ENCODE results near the gene SLC37A3.

The SLC37A3 gene

DNA sequence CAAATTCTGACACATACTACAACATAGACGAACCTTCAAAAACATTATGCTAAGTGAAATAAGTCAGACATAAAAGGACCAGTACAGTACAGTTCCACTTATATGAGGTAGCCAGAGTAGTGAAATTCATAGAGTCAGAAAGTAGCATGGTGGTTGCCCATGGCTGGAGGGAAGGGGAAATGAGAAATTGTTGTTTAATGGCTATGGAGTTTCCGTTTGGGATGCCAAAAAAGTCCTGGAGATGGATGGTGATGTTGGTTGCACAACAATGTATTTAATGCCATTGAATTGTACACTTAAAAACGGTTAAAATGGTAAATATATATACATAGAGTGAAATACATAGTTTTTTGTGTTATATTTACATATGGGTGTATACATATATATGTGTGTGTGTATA lies 2.1 kb upstream of the SLC37A3 start:
- no peaks in the 10 kb centered on the region for H3K36me3 ChIP-seq (ENCODE audit: insufficient read depth, insufficient read length, low read length)
- H3K9me3 ChIP-seq (ENCODE audit: insufficient read depth, low read length) = no peaks in the 10 kb centered on the region
- no peak for DNase-seq (ENCODE audit: low read depth, low spot score)
- no peak overlapping the region for H3K9ac ChIP-seq (ENCODE audit: insufficient read length, low read depth)
- TF ChIP-seq YY1 (IDR thresholded peaks at IDR 0.05; ENCODE audit: insufficient read depth, insufficient read length) (no peak), ZNF274 (IDR thresholded peaks at IDR 0.05; ENCODE audit: low read depth, low read length) (no peak), SUZ12 (IDR thresholded peaks at IDR 0.05; ENCODE audit: extremely low read depth, insufficient read depth, insufficient read length) (no peak)
- H3K27me3 ChIP-seq (ENCODE audit: insufficient read depth, insufficient read length) = no peaks in the 10 kb centered on the region
- peaks cover 2% of the 10 kb centered on the region for H3K4me1 ChIP-seq (ENCODE audit: insufficient read depth, insufficient read length)
- H3K4me3 ChIP-seq (ENCODE audit: insufficient read length, low read depth) = no peak overlapping the region

DNA sequence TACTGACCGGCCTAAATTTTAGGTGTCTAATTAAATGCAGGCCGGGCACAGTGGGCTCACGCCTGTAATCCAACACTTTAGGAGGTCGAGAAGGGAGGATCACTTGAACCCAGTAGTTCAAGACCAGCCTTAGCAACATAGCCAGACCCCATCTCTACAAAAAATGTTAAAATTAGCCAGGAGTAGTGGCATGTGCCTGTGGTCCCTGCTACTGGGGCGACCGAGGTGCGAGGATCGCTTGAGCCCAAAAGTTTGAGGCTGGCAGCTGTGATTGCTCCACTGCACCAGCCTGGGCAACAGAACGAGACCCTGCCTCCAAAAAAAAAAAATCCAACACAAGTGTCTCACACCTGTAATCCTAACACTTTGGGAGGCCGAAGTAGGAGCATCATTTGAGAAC lies 491 bp upstream of the SLC37A3 start:
- no peaks in the 10 kb centered on the region for H3K36me3 ChIP-seq (ENCODE audit: insufficient read depth, insufficient read length, low read length)
- H3K9ac ChIP-seq (ENCODE audit: insufficient read length, low read depth) = no peak overlapping the region
- H3K4me3 ChIP-seq (ENCODE audit: insufficient read length, low read depth) = no peak overlapping the region
- no peak for DNase-seq (ENCODE audit: low read depth, low spot score)
- no peaks in the 10 kb centered on the region for H3K27me3 ChIP-seq (ENCODE audit: insufficient read depth, insufficient read length)
- TF ChIP-seq ZNF274 (IDR thresholded peaks at IDR 0.05; ENCODE audit: low read depth, low read length) (no peak), YY1 (IDR thresholded peaks at IDR 0.05; ENCODE audit: insufficient read depth, insufficient read length) (no peak), SUZ12 (IDR thresholded peaks at IDR 0.05; ENCODE audit: extremely low read depth, insufficient read depth, insufficient read length) (no peak)
- H3K9me3 ChIP-seq (ENCODE audit: insufficient read depth, low read length) = no peaks in the 10 kb centered on the region
- no peaks in the 10 kb centered on the region for H3K4me1 ChIP-seq (ENCODE audit: insufficient read depth, insufficient read length)

DNA sequence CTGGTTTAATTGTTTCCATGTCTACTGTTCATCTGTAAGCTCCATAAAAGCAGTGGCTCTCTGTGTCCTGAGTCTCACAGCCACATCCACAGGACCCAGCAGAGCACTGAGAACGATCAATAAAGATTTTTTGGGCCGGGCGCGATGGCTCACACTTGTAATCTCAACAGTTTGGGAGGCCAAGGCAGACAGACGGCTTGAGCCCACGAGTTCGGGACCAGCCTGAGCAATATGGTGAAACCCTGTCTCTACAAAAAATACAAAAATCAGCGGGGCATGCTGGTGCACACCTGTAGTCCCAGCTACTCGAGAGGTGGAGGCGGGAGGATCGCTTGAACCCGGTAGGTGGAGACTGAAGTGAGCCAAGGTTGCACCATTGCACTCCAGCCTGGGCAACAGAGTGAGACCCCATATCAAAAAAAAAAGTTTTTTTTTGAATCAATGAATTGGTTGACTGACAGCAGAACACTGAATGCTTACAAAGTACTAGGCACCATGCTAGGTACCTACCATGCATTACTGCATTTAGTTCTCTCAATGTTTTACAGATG lies 4.5 kb downstream of the SLC37A3 start:
- Histone ChIP-seq H3K9me3 (ENCODE audit: insufficient read depth, low read length) (no peaks in the 10 kb centered on the region), H3K36me3 (ENCODE audit: insufficient read depth, insufficient read length, low read length) (peaks cover 6% of the 10 kb centered on the region), H3K27me3 (ENCODE audit: insufficient read depth, insufficient read length) (no peaks in the 10 kb centered on the region), H3K9ac (ENCODE audit: insufficient read length, low read depth) (no peak overlapping the region), H3K4me1 (ENCODE audit: insufficient read depth, insufficient read length) (peaks cover 3% of the 10 kb centered on the region), H3K4me3 (ENCODE audit: insufficient read length, low read depth) (no peak overlapping the region)
- TF ChIP-seq ZNF274 (IDR thresholded peaks at IDR 0.05; ENCODE audit: low read depth, low read length) = no peak
- no peak for DNase-seq (ENCODE audit: low read depth, low spot score)

DNA sequence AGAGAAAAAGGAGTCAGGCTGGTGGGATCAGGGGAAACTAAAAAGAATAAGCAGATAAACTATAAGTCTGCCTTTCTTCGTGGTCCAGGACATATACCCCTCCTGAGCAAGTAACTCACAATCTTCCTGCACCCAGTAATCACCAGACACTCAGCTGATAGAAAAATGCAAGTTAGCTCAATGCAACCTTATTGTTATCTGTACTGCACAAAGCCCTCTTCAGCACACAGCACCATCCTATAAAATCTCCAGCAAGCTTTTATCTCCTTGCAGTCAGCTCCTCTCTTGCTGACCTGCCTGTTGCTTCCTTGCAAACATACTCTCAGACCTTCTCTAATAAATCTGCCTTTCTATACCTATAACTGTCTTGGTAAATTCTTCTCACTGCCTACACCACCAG lies 6.7 kb downstream of the SLC37A3 start:
- Histone ChIP-seq H3K36me3 (ENCODE audit: insufficient read depth, insufficient read length, low read length) (peaks cover 6% of the 10 kb centered on the region), H3K27me3 (ENCODE audit: insufficient read depth, insufficient read length) (no peaks in the 10 kb centered on the region), H3K9ac (ENCODE audit: insufficient read length, low read depth) (no peak overlapping the region), H3K4me1 (ENCODE audit: insufficient read depth, insufficient read length) (peaks cover 3% of the 10 kb centered on the region), H3K4me3 (ENCODE audit: insufficient read length, low read depth) (no peak overlapping the region), H3K9me3 (ENCODE audit: insufficient read depth, low read length) (no peaks in the 10 kb centered on the region)
- no peak for DNase-seq (ENCODE audit: low read depth, low spot score)
- TF ChIP-seq SUZ12 (IDR thresholded peaks at IDR 0.05; ENCODE audit: extremely low read depth, insufficient read depth, insufficient read length) = no peak
- no peak for TF ChIP-seq YY1 (IDR thresholded peaks at IDR 0.05; ENCODE audit: insufficient read depth, insufficient read length)
- no peak for TF ChIP-seq ZNF274 (IDR thresholded peaks at IDR 0.05; ENCODE audit: low read depth, low read length)

DNA sequence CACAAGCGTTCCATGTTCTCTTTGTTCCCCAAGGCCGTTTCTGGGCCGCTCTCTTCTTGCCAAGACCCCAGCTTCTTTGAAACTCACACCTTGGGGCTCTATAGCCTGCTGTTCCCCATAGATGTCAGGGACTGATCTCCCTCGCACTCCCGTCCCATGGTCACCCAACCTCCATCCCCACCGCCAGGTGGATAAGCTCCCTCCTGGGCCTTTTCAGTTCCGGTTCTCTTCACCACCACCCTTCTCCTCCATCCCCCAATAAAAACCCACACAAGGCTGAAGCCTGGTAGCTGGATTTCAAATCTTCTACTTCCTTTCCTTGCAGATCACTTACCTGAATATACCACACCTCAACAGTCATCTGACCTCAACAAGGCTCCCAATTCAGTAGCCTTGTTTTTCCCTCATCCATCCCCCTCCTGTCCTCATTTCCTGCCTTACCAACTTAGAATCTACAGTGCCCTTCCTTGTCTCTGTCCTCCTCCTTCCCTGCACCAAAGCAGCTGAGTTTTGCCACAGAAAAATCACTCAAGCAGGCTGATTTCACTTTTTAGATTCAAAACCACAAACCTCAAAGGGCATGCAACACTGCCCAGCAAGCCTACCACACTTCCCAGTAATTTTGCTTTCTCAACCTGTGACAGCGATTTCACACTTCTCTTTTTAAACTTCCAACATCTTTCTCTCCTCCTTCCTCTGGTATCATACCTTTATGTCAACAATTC lies 7.7 kb downstream of the SLC37A3 start:
- H3K36me3 ChIP-seq (ENCODE audit: insufficient read depth, insufficient read length, low read length) = peaks cover 6% of the 10 kb centered on the region
- H3K4me1 ChIP-seq (ENCODE audit: insufficient read depth, insufficient read length) = peaks cover 3% of the 10 kb centered on the region
- TF ChIP-seq ZNF274 (IDR thresholded peaks at IDR 0.05; ENCODE audit: low read depth, low read length) = no peak
- TF ChIP-seq SUZ12 (IDR thresholded peaks at IDR 0.05; ENCODE audit: extremely low read depth, insufficient read depth, insufficient read length) = no peak
- TF ChIP-seq YY1 (IDR thresholded peaks at IDR 0.05; ENCODE audit: insufficient read depth, insufficient read length) = no peak
- no peaks in the 10 kb centered on the region for H3K27me3 ChIP-seq (ENCODE audit: insufficient read depth, insufficient read length)
- no peak for DNase-seq (ENCODE audit: low read depth, low spot score)
- no peak overlapping the region for H3K4me3 ChIP-seq (ENCODE audit: insufficient read length, low read depth)
- no peaks in the 10 kb centered on the region for H3K9me3 ChIP-seq (ENCODE audit: insufficient read depth, low read length)
- no peak overlapping the region for H3K9ac ChIP-seq (ENCODE audit: insufficient read length, low read depth)

DNA sequence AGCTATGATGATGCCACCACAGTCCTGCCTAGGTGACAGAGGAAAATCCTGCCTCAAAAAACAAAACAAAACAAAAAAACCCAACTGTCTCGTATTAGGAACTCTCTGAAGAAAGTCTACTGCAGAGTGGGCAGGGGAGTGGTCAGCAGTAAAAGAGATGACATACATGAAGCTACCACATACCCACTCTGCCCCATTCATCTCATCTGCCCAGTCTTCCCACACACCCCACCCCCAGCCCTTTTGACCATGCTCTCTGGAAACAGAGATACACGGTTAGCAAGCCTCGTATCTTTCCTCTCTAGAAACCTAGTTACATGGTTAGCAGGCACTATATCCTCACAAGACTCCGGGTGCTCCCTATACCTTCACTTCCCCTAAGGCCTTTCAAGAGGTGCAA lies 8.3 kb downstream of the SLC37A3 start:
- DNase-seq (ENCODE audit: low read depth, low spot score) = no peak
- Histone ChIP-seq H3K36me3 (ENCODE audit: insufficient read depth, insufficient read length, low read length) (peaks cover 6% of the 10 kb centered on the region), H3K27me3 (ENCODE audit: insufficient read depth, insufficient read length) (no peaks in the 10 kb centered on the region), H3K9me3 (ENCODE audit: insufficient read depth, low read length) (no peaks in the 10 kb centered on the region), H3K4me3 (ENCODE audit: insufficient read length, low read depth) (no peak overlapping the region), H3K4me1 (ENCODE audit: insufficient read depth, insufficient read length) (peaks cover 3% of the 10 kb centered on the region), H3K9ac (ENCODE audit: insufficient read length, low read depth) (no peak overlapping the region)
- TF ChIP-seq ZNF274 (IDR thresholded peaks at IDR 0.05; ENCODE audit: low read depth, low read length) (no peak), SUZ12 (IDR thresholded peaks at IDR 0.05; ENCODE audit: extremely low read depth, insufficient read depth, insufficient read length) (no peak), YY1 (IDR thresholded peaks at IDR 0.05; ENCODE audit: insufficient read depth, insufficient read length) (no peak)

DNA sequence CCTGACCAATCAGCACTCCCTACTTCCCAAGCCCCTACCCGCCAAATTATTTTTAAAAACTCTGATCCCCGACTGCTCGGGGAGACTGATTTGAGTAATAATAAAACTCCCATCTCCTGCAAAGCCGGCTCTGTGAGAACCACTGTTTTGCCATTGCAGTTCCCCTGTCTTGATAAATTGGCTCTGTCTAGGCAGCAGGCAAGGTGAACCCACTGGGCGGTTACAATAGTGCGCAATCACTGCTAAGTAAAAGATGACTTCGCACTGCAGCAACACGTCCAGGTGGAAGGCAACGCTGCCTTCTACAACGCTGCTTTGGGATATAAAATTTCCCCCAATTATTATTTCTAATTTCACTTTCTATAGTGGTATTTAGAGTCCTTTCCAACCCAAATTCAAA lies 8.9 kb downstream of the SLC37A3 start:
- H3K4me1 ChIP-seq (ENCODE audit: insufficient read depth, insufficient read length) = peaks cover 3% of the 10 kb centered on the region
- H3K36me3 ChIP-seq (ENCODE audit: insufficient read depth, insufficient read length, low read length) = peaks cover 6% of the 10 kb centered on the region
- DNase-seq (ENCODE audit: low read depth, low spot score) = no peak
- H3K4me3 ChIP-seq (ENCODE audit: insufficient read length, low read depth) = no peak overlapping the region
- no peaks in the 10 kb centered on the region for H3K27me3 ChIP-seq (ENCODE audit: insufficient read depth, insufficient read length)
- H3K9ac ChIP-seq (ENCODE audit: insufficient read length, low read depth) = no peak overlapping the region
- H3K9me3 ChIP-seq (ENCODE audit: insufficient read depth, low read length) = no peaks in the 10 kb centered on the region
- no peak for TF ChIP-seq ZNF274 (IDR thresholded peaks at IDR 0.05; ENCODE audit: low read depth, low read length)
- no peak for TF ChIP-seq YY1 (IDR thresholded peaks at IDR 0.05; ENCODE audit: insufficient read depth, insufficient read length)
- TF ChIP-seq SUZ12 (IDR thresholded peaks at IDR 0.05; ENCODE audit: extremely low read depth, insufficient read depth, insufficient read length) = no peak
